ENCODE results near the gene KLF13. TPM values are rescaled to one million over a fixed set of nuclear protein-coding genes. Genes with fewer than 3 reads are reported as not detected.

The KLF13 gene
- total RNA-seq, 1 donor = 13.8 TPM

DNA sequence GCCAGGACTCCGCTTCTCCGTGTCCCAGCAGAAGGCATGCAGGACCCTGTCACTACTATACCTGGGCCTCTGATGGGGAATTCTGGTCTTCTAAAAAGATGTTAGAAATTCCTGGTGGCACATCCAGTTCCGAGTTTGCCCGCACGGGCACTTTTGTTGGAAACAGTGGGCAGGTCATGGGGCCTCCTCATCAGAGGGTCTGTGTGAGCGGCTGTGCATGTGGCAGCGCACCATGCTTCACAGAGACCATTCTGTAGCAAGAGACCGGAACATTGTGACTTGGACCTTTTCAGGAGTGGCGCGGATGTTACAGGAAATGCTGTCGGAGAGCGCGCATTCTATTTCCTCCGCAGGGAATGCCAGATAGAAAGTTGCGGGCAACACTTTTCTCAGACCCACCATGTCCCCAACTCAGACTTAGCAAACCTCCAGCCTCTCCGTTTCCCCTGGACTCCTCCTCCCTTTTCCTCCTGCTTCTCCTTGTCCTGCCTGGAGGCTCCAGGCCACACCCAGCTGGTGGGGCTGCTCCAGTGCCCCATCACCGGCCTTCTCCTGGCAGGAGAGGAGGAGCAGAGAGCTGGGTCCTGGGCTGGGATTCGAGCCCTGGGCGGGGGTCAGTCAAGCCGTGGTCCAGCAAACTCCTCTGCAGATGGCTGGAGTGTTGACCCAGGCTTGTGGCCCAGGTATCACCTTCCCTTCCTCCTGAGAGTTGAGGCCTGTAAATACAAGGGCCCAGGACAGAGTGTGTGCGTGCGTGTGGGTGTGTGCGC lies 46.6 kb downstream of the KLF13 start:
- DNase-seq (ENCODE audit: low read depth) = no peak
- no peak overlapping the region for H3K4me3 ChIP-seq (ENCODE audit: low read depth, low read length)
- TF ChIP-seq, protein P1, sequence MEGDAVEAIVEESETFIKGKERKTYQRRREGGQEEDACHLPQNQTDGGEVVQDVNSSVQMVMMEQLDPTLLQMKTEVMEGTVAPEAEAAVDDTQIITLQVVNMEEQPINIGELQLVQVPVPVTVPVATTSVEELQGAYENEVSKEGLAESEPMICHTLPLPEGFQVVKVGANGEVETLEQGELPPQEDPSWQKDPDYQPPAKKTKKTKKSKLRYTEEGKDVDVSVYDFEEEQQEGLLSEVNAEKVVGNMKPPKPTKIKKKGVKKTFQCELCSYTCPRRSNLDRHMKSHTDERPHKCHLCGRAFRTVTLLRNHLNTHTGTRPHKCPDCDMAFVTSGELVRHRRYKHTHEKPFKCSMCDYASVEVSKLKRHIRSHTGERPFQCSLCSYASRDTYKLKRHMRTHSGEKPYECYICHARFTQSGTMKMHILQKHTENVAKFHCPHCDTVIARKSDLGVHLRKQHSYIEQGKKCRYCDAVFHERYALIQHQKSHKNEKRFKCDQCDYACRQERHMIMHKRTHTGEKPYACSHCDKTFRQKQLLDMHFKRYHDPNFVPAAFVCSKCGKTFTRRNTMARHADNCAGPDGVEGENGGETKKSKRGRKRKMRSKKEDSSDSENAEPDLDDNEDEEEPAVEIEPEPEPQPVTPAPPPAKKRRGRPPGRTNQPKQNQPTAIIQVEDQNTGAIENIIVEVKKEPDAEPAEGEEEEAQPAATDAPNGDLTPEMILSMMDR (IDR thresholded peaks at IDR 0.05; ENCODE audit: insufficient read depth, low read depth, low read length) = no peak

DNA sequence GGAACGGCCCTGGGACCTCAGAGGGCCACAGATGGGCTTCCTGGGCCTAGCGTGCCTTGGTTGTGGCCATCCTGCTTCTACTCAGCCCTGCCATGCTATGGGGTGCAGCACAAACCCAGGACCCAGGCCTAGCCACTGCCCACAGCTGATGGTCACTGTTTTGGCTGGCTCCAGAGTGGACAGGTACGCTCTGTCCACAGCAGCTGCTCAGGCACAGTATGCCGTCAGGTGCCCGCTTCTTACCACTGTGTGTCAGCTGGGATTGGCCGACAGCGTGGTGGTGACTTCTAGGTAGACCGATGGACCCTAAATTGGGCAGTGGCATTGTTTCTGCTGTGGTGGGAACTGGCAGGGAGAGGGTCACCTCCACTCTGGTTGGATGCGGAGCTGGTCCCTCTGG lies 47.3 kb downstream of the KLF13 start:
- no peak overlapping the region for H3K4me3 ChIP-seq (ENCODE audit: low read depth, low read length)
- TF ChIP-seq, protein P1 (IDR thresholded peaks at IDR 0.05; ENCODE audit: insufficient read depth, low read depth, low read length) = no peak
- no peak for DNase-seq (ENCODE audit: low read depth)

DNA sequence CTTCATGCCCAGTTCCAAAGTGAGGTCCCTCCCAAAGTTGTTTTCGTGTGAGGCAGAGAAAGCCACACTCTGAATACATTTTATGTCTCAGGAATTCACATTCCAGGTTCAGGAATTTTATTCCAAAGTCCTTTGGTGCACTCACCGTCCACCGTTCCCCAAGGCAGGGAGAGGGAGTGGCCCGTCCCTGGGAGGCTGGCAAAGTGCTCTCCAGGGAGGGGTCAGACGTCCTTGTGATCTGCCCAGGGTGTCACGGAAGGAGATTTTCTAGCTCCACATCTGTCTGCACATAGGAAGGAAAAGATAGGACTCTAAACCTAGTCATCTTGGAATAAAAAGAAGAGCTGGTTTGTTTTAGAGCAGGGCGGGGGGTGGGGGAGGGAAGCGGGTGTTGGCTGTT lies 47.9 kb downstream of the KLF13 start:
- no peak for DNase-seq (ENCODE audit: low read depth)
- TF ChIP-seq, protein P1 (IDR thresholded peaks at IDR 0.05; ENCODE audit: insufficient read depth, low read depth, low read length) = no peak
- no peak overlapping the region for H3K4me3 ChIP-seq (ENCODE audit: low read depth, low read length)

DNA sequence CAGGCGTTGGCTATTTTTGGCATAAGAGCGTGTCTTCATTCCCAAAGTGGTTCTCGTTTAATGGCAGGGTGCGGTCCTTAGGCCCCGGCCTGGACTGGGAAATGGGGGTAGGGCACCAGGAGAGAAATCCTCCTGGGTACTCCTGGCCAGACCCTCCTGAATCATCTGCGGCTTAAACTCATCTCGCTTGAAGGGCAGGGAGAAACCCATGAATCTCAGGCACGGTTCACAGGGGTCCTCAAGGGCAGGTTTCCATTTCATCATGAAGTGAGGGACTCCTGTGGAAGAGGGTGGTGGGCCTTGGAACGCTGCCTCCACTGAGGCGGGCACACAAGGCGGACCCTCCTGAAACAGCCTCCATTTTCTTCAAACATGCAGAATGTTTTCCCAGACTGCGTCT lies 48.4 kb downstream of the KLF13 start:
- H3K4me3 ChIP-seq (ENCODE audit: low read depth, low read length) = no peak overlapping the region
- TF ChIP-seq, protein P1 (IDR thresholded peaks at IDR 0.05; ENCODE audit: insufficient read depth, low read depth, low read length) = no peak
- no peak for DNase-seq (ENCODE audit: low read depth)

DNA sequence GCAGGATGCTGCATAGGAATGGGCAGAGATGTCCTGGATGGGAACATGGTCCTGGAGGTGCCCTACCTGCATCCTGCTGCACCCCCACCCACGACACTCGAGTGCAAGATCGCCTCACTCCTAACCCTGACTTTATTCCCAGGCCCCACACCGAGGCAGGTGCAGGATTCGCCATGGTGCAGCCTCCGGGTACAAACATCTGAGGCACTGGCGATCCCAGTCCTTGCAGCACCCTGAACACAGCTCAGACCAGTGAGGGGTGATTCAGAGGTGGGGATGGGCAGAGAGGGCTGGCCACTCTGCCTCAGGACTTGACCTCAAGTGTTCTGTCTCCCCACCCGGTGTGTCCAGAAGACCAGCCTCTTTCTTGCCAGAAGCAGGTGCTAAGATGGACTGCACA lies 49.1 kb downstream of the KLF13 start:
- no peak for DNase-seq (ENCODE audit: low read depth)
- TF ChIP-seq, protein P1 (IDR thresholded peaks at IDR 0.05; ENCODE audit: insufficient read depth, low read depth, low read length) = no peak
- H3K4me3 ChIP-seq (ENCODE audit: low read depth, low read length) = no peak overlapping the region

DNA sequence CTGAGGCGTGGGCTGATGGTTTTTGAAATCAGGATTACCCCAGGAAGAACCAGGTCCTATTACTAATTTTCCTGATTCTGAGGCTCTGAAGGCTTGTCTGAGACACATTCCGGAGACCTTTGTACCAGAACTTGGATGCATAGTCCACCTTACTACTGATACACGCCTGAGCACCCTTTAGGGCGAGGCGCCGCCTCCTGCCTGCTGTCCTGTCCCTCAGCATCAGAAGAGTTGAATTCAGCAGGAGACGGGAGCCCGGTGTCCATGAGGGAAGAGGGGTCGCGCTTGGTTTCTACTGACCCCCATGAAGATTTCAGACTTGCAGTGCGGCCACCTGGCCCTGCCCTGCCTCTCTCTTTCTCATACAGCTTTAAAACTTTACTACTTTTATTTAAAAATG lies 49.9 kb downstream of the KLF13 start:
- H3K4me3 ChIP-seq (ENCODE audit: low read depth, low read length) = no peak overlapping the region
- TF ChIP-seq, protein P1 (IDR thresholded peaks at IDR 0.05; ENCODE audit: insufficient read depth, low read depth, low read length) = no peak

DNA sequence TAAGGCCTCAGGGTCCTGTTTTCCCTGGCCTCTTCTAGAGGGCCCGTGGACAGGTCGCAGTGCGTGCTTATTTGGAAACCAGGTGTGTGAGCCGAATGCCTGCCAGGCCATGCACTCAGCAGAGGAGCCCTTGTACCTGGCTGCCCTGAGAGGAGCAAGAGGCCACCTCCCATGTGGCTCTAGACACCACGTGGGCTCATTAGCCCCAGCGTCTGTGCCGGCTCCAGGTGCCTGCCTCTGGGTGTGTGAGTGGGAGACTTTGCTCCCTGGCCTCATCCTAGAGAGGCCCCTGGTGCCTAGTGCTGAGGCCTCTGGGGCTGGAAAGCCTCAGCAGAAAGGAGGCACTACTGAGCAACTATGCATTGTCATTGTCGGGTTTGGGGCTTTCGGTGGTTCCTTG lies 50.4 kb downstream of the KLF13 start:
- no peak for DNase-seq (ENCODE audit: low read depth)
- no peak overlapping the region for H3K4me3 ChIP-seq (ENCODE audit: low read depth, low read length)
- TF ChIP-seq, protein P1 (IDR thresholded peaks at IDR 0.05; ENCODE audit: insufficient read depth, low read depth, low read length) = no peak

More for the DNA sequence above, 49.9 kb downstream of the KLF13 start:
- no peak for DNase-seq (ENCODE audit: low read depth)
